ENCODE data around the gene GATAD2B.

DNA sequence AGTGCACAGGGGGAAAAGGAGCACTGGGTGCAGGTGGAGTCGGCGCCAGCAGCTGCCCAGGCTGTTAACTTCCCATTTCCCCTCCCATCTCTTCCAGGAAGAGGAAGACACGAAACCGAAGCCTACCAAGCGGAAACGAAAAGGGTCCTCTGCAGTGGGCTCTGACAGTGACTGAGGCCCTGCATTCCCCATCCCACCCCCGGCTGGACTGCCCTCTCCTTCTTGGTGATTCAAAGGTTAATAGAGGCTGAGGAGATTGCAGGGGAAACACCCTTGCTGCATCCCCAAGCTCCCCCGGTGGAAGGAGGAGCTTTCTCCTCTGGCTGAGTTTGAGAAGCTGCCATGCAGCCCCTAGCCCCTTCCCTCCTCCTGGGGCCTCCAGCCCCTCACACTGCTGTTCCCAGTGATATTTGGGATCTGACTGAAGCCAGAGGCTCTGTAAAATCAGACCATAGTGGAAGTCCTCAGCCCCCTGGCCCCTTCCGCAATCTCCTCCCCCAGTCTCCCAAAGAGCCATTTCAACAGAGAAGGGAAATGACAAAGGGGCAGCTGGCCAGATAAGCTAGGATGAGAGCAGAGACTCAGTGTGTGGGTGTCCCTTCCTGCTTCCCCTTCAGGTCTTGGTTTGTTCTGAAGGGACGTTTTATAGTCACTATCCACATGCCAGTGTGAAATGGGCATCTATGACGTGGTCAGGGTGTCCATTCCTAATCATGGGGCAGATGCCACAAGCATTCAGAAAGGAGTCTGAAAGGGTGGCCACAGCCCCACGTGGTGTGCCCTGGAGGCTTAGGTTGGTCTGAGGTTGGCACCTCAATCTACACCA, 149.5 kb downstream of the GATAD2B start:
- no peak for TF ChIP-seq ARNTL (CRISPR knock-in tag; IDR thresholded peaks at IDR 0.05; ENCODE audit: borderline replicate concordance, low read depth)
- no peak for TF ChIP-seq PPARA (CRISPR knock-in tag; IDR thresholded peaks at IDR 0.05; ENCODE audit: borderline replicate concordance)
- TF ChIP-seq ESRRG (CRISPR knock-in tag; IDR thresholded peaks at IDR 0.05), result no peak
- no peak for TF ChIP-seq ZNF70 (CRISPR knock-in tag; IDR thresholded peaks at IDR 0.05)
- TF ChIP-seq ZC3H10 (CRISPR knock-in tag; IDR thresholded peaks at IDR 0.05), result no peak
- TF ChIP-seq SNAI2 (CRISPR knock-in tag; IDR thresholded peaks at IDR 0.05), result no peak
- TF ChIP-seq, protein P1, sequence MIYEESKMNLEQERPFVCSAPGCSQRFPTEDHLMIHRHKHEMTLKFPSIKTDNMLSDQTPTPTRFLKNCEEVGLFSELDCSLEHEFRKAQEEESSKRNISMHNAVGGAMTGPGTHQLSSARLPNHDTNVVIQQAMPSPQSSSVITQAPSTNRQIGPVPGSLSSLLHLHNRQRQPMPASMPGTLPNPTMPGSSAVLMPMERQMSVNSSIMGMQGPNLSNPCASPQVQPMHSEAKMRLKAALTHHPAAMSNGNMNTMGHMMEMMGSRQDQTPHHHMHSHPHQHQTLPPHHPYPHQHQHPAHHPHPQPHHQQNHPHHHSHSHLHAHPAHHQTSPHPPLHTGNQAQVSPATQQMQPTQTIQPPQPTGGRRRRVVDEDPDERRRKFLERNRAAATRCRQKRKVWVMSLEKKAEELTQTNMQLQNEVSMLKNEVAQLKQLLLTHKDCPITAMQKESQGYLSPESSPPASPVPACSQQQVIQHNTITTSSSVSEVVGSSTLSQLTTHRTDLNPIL (CRISPR knock-in tag; IDR thresholded peaks at IDR 0.05; ENCODE audit: low read depth), result no peak
- TF ChIP-seq, protein P2, sequence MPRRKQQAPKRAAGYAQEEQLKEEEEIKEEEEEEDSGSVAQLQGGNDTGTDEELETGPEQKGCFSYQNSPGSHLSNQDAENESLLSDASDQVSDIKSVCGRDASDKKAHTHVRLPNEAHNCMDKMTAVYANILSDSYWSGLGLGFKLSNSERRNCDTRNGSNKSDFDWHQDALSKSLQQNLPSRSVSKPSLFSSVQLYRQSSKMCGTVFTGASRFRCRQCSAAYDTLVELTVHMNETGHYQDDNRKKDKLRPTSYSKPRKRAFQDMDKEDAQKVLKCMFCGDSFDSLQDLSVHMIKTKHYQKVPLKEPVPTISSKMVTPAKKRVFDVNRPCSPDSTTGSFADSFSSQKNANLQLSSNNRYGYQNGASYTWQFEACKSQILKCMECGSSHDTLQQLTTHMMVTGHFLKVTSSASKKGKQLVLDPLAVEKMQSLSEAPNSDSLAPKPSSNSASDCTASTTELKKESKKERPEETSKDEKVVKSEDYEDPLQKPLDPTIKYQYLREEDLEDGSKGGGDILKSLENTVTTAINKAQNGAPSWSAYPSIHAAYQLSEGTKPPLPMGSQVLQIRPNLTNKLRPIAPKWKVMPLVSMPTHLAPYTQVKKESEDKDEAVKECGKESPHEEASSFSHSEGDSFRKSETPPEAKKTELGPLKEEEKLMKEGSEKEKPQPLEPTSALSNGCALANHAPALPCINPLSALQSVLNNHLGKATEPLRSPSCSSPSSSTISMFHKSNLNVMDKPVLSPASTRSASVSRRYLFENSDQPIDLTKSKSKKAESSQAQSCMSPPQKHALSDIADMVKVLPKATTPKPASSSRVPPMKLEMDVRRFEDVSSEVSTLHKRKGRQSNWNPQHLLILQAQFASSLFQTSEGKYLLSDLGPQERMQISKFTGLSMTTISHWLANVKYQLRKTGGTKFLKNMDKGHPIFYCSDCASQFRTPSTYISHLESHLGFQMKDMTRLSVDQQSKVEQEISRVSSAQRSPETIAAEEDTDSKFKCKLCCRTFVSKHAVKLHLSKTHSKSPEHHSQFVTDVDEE (CRISPR knock-in tag; IDR thresholded peaks at IDR 0.05), result no peak
- TF ChIP-seq, protein P3, sequence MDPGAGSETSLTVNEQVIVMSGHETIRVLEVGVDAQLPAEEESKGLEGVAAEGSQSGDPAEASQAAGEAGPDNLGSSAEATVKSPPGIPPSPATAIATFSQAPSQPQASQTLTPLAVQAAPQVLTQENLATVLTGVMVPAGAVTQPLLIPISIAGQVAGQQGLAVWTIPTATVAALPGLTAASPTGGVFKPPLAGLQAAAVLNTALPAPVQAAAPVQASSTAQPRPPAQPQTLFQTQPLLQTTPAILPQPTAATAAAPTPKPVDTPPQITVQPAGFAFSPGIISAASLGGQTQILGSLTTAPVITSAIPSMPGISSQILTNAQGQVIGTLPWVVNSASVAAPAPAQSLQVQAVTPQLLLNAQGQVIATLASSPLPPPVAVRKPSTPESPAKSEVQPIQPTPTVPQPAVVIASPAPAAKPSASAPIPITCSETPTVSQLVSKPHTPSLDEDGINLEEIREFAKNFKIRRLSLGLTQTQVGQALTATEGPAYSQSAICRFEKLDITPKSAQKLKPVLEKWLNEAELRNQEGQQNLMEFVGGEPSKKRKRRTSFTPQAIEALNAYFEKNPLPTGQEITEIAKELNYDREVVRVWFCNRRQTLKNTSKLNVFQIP (CRISPR knock-in tag; IDR thresholded peaks at IDR 0.05; ENCODE audit: borderline replicate concordance, low read depth), result no peak
- no peak for TF ChIP-seq CSDC2 (CRISPR knock-in tag; IDR thresholded peaks at IDR 0.05)
- TF ChIP-seq, protein P4, sequence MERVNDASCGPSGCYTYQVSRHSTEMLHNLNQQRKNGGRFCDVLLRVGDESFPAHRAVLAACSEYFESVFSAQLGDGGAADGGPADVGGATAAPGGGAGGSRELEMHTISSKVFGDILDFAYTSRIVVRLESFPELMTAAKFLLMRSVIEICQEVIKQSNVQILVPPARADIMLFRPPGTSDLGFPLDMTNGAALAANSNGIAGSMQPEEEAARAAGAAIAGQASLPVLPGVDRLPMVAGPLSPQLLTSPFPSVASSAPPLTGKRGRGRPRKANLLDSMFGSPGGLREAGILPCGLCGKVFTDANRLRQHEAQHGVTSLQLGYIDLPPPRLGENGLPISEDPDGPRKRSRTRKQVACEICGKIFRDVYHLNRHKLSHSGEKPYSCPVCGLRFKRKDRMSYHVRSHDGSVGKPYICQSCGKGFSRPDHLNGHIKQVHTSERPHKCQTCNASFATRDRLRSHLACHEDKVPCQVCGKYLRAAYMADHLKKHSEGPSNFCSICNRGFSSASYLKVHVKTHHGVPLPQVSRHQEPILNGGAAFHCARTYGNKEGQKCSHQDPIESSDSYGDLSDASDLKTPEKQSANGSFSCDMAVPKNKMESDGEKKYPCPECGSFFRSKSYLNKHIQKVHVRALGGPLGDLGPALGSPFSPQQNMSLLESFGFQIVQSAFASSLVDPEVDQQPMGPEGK (CRISPR knock-in tag; IDR thresholded peaks at IDR 0.05; ENCODE audit: borderline replicate concordance), result no peak
- TF ChIP-seq BACH2 (CRISPR knock-in tag; IDR thresholded peaks at IDR 0.05; ENCODE audit: borderline replicate concordance), result no peak
